Fibroblast of lung (primary cell): ENCODE results near the gene DR1.

Experiments used
- CTCF ChIP-seq, 2 donors: IDR thresholded peaks in 1 of 2; conservative IDR thresholded peaks in 1 of 2; 1 replicate in 1 of 2; 2 replicates in 1 of 2; pipeline ENCODE4 v1.5.1; 2011 to 2012; ENCODE audit warnings: low read length in 2 of 2, control low read depth in 1 of 2, inconsistent platforms in 1 of 2, low read depth in 1 of 2, mild to moderate bottlenecking in 1 of 2
- EZH2 ChIP-seq: IDR thresholded peaks from 2 replicates; pipeline ENCODE4 v1.5.1; 2012; ENCODE audit warnings: low read length, control low read depth, mild to moderate bottlenecking; ENCODE audit errors: missing control alignments

- no peak for TF ChIP-seq EZH2
- TF ChIP-seq CTCF (conservative IDR thresholded peaks at IDR 0.05 in 1 of 2, IDR thresholded peaks at IDR 0.05 in 1 of 2; ENCODE audit: low read depth in 1 of 2, low read length in 2 of 2): no peak
Measured at GRCh38 chr1:93354749-93355148, 9.0 kb downstream of the DR1 start.
